OCI-M1 (cell line): ENCODE results near the gene FNDC3A.
"Not testable (repeated sequence)": the region's sequence is repeated elsewhere in the genome, so short reads cannot be mapped to it uniquely, and the experiment has no call there.

Source experiments
- DNase-seq: peaks from one replicate; lab custom pipeline; 2025; lab: John Stamatoyannopoulos, UW

FNDC3A gene

DNA sequence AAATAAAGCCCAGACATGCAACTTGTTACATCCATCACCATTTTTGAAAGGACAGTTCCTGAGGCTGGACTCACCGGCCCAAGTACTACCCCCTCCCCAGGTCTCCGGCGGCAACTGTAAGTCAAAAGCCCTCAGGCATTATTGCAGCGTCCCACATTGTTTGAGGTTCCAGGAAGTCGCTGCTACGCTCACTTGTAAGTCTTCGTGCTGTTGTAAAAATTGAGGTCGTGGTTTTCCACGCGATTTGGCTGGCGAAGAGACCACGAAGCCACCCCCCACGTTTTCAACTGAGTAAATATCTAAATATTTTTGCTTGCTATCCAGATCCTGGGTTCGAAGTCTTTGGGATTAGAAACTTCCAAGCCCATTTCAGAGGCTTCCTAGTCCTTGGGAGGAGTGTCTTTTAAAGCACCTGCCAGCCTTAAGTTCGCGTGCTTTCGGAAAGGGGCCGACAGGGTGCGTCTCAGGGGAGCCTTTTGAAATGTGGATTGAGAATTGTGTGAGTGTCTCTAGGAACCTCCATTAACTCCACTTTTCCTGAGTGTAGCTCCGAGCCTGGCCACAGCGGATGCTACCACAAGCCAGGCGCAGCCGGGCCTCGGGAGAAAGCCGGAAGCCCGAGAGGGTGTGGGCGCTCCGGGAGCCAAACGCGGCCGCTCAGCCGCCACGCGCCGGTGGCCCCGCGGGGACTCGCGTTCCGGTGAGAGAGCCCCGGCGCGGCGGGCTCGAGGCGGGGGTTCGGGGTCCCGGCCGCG lies 434 bp upstream of the FNDC3A start:
- peak; percentile 80 for DNase-seq

DNA sequence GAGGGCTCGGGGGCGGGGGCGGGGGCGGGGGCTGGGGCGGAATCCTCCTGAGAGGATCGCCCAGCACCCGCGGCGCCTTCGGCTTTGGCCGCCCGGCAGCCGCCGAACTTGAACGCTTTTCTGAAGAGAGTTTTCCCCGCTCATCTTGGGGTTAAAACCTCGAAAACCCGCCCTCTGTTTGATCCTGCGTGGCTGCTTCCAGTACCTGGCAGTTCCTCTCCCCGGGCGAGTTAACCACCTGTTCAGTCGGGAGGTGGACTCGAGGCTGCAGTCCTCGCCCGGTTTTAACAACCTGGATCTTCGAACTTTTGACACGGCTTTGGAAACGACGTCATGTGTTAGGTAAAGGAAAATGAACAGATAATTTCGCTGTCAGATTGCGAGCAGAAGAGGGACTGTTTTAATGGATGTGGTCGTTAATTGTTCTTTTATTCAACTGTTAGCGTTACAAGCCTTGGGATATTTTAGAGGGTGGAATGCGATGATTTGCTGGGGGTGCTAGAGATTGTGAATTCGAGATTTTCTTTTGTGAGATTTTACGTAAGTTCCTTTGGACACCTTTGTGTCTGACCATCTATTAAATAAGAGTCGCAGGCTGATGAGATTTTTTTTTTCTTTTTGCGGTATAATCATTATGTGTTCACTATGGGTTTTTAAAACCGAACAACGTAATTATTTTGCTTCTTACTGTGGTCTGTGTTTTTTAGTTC lies 1.0 kb downstream of the FNDC3A start:
- DNase-seq = no peak

DNA sequence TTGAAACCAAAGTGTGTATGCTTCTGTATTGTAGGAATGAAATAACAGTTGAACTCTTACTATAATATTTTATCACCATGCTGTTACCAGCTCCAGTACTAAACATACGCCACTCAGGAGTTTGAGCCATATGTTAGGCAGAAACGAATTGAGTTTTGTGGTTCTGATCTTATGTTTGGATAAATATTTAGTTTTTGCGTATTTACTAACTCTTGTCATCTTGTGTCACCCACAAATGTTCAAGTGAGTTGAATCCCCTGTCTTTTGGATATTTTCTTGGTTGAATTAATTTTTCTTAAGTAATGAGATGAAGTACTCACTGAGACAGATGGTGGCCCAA lies 1.5 kb downstream of the FNDC3A start:
- peak; percentile 64 for DNase-seq

DNA sequence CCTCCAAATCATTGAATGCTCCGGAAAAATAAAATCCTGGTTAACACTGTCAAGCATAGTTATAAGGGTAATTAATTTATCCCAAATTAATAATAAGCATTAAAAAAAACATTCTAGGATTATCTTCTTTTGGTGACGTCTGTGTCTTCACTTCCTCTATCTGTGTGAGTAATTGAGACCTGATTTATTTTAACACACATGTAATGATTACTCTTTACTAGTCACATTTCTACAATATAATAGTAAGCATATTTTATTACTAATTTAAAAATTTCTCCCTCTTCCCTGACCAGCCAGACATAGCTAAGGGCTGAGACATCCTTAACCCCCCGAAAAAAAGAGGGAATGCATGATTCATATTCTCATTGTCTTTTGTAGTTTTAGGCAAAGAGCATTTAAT lies 2.3 kb downstream of the FNDC3A start:
- DNase-seq = peak; percentile 48

DNA sequence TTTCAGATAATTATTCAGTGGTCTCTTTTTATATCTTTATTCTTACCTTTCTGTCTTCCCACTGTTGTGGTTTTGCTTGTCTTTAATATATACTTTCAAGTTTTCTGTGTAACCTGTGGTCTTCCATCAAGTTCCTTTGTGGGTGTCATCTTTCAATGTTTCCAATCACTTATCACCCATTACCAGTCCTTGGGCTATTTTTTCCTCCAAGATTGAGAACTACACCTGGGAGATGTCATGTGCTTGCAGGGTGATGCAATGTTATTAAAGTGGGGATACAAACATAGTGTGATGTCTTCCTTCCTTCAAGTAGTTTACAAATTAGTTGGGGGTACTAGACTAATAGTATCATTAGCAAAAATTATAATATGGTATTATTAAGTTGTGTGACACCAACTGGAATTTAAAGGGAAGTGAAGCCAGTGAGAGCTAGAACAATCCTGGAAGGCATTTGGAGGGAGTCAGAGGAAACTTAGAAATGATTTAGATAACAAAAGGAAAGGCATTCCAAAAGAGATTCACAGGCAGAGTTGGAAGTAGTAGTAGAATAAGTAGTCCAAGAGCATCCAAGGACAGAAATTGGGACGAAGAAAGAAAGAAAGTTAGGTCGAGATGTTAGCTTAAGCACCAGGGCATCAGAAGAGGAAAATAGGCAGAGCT lies 3.4 kb downstream of the FNDC3A start:
- peak; percentile 71 for DNase-seq

DNA sequence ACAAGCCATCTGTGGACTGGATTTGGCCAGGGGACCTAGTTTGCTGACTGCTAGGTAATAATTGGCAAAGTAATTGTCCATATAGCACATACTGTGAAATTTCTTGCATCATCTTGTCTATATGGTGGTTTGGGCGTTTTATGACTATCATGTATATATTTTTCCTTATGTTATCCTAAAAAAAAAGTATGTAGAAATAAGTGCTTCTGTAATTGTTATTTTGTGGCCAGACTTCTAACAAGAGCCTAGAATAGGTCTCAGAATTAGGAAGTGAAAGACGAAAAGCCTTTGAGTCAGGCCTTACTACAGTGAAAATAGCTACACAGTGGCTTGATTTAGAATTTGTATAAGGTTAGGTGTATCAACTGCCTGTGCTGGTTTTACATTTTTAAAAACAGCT lies 4.2 kb downstream of the FNDC3A start:
- peak; percentile 51 for DNase-seq

DNA sequence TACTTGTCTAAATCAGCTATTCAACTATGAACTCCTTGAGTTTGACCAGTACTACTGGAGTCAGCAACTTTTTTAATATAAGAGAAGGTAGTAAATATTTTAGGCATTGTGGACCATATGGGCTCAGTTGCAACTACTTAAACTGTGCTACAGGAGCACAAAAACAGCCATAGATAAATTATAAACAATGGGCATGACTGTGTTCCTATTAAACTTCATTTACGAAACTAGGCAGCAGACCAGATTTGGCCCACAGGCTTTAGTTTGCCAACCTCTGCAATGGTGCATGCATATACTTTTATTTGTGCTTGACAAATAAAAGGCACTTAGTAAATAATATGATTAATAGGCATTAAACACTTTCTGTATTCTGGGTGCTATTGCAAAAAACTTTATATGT lies 7.6 kb downstream of the FNDC3A start:
- DNase-seq = no peak

DNA sequence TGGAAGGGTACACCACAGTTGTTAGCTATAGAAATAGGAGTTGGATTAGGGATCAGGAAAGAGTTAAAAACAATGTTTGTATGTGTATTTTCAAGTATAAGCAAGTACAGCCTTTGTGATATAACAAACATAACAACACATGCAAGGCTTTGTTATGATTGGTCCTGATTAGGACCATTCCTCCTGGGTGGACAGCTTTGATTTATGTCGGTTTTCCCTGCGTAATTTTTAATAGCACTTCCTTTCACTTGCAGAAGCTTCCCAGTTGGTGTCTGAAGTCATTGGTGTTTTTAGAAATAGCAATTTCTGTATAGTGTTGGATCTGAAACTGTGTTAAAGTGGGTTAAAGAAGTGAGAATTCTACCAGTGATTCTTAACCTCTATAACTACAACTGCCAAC lies 10.0 kb downstream of the FNDC3A start:
- DNase-seq = no peak

DNA sequence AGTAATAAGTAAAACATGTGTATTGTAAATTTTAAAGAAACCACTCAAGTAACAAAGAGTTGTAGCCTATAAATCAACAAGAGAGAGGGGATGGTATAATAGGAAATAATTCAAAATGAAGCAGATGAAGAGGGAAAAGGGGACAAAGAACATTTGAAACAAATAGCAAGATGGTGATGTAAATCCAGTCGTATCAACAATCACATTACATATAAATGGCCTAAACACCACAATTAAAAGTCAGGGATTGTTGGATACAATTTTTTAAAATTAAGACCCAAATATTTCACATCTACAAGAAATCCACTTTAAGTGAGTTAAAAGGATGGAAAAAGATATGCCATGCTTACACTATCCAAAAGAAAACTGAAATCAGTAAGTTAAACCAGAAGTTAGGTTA lies 15.2 kb downstream of the FNDC3A start:
- DNase-seq = no peak

DNA sequence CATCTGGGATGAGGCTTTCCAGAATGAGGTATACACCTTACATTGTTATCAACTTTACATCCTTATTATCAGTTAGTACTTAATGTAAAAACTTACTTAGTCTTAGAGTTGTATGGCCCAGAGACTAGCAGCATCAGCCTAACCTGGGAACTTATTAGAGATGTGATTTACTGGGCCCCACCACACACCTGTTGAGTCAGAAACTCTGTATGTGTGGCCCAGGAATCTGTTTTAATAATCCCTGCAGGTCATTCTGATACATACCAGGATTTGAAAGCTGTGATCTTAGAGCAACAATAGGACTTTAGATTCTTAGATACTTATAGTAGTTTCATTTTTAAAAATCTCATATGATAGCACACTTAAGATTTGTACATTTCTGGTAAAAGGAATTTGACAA lies 17.4 kb downstream of the FNDC3A start:
- DNase-seq = no peak

DNA sequence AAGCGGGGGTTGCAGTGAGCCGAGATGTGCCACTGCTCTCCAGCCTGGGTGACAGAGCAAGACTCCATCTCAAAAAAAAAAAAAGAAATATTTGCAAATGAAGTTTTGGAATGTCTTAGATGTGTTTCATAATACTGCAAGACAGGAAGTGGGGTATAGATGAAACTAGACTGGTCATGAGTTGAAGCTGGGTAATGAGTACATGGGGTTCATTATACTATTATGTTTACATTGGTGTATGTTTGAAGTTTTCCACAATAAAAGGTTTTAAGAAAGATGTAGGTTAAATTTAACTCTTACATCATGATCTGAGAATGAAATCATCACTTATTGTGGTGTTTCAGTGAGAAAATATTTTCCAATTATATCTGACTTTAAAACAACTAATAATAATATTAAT lies 19.0 kb downstream of the FNDC3A start:
- no peak for DNase-seq

DNA sequence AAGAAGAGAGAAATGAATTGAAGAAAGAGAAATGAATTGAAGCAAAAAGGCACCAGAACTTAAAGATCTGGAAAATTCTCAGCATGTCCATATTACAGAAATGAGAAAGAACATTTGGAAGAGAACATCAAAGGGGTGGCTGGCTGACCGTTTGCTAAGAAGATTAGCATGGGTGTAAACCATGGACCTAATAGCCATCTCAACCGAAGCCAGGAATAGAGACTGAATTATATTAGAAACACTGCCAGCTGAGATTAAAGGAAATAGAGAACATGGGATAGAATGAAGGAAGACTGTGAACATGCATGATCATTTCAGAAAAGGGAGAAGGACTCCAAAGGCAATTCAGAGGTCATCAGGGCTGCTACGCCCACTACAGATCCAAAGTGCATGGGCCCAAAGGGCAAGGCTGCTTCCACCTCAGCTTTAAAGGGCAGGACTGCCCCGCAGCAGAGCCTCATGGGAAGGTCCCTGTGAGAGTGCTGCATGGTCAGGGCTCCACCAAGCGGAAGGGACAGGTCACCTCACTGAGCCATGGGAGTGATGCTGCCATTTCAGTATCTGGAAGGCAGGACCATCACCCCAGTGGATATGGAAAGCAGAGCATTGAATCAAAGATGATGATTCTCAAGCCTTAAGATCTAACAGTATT lies 23.1 kb downstream of the FNDC3A start:
- no peak for DNase-seq

DNA sequence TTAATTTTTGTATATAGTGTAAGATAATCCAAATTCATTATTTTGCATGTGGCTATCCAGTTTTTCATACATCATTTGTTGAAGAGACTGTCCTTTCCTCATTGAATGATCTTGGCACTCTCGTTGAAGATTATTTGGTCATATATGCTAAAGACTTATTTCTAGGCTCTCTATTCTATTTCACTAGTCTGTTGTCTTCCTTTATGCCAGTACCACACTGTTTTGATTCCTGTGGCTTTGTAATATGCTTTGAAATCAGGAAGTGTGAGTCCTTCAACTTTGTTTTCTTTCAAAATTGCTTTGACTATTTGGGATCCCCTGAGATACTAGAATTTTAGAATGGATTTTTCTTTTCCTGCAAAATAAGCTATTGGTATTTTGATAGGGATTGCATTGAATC lies 24.5 kb downstream of the FNDC3A start:
- DNase-seq = peak; percentile 15

DNA sequence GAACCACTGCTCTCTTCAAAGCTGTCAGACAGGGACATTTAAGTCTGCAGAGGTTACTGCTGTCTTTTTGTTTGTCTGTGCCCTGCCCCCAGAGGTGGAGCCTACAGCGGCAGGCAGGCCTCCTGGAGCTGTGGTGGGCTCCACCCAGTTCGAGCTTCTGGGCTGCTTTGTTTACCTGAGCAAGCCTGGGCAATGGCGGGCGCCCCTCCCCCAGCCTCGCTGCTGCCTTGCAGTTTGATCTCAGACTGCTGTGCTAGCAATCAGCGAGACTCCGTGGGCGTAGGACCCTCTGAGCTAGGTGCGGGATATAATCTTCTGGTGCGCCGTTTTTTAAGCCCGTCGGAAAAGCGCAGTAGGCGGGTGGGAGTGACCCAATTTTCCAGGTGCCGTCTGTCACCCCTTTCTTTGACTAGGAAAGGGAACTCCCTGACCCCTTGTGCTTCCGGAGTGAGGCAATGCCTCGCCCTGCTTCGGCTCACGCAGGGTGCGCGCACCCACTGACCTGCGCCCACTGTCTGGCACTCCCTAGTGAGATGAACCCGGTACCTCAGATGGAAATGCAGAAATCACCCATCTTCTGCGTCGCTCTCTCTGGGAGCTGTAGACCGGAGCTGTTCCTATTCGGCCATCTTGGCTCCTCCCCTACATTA lies 43.4 kb downstream of the FNDC3A start:
- DNase-seq = not testable (repeated sequence)

DNA sequence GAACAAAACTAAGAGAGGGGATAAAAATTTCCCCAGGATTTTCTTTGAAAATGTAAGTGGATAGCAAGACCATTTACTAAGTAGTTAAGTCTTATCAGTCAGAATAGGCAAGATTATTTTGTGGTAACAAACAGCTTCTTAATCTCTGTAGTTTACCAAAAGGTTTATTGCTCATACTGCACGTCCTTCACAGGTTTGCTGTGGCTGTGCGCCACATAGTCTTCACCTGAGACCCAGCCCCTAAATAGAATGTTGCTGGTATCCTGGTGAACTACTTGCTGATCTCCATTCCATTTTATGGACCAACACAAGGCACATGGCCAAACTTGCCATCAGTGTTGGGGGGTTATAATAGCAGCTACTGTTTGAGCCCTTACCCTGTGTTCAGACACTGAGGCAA lies 44.6 kb downstream of the FNDC3A start:
- DNase-seq = no peak

DNA sequence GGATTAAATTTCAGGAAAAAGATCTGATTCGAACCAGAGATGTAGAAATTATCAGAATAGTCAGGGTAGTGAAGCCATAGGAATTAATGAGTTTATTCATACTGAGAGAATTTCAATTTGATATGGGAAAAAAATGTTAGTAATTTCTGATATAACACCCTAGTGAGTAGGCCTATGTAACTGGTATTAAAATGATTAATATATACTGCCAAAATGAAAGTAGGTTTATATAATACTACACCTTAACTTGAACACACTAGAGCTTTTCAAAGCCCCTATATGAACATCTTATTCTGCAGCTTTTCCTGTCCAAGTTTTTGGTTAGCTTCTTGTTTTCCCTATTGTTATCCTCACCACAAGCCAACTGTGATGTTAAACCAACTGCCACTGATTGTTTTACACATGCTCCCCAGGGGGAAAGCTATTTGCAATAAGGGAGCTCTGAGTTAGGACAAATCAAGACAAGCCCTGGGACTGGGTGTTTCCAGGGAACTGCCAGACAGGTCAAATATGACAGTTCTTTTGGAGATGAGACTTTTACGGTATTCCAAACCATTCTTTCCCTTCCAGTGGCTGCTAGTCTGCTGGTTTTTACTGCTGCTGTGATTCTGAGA lies 45.3 kb downstream of the FNDC3A start:
- DNase-seq = no peak

DNA sequence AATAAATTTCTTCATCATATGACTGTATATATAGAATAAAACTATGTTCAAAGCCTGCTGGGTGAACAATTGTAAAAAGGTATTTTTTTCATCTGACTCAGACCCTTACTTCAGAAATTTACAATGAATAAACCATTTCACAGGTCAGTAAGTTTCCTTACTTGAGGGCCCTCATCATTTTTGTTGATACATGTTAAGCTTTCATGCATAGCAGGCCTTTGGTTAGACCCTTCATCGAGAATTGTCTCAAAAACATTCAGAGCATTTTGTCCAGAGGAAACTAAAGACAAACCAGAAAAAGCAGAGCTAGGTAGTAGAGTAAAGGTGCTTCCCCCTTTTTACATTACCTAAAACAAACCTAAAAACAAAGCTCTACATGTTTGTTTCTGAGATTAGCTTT lies 46.2 kb downstream of the FNDC3A start:
- no peak for DNase-seq

DNA sequence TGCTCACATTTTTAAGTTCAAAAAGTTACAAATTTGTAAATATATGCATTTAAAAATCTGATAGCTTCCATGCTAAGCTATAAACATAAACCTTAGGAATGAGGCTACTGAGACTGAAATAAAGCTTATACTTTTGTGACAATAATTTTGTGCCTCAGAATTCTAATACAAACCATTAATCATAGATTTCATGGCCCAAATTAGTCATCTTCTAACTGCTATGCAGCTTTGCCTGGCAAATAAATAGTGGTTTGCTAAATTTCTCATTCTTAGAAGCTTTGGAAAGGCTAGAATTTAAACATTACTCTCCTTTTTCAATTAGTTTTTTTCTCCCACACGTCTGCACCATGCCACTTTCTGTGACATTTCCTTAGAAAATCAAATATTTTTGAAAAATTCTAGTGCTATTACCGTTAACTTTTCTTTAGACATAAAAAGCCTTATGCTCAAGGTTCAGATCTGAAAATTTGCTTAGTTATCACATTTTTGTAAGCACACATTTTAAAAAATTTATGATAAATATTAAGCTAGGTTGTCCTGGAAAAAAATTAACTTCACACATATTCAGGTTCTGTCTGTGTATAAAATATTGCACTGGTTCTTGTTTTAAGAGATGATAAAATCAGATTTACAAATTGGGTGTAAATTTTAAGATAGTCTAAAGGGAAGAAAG lies 46.9 kb downstream of the FNDC3A start:
- DNase-seq = no peak

DNA sequence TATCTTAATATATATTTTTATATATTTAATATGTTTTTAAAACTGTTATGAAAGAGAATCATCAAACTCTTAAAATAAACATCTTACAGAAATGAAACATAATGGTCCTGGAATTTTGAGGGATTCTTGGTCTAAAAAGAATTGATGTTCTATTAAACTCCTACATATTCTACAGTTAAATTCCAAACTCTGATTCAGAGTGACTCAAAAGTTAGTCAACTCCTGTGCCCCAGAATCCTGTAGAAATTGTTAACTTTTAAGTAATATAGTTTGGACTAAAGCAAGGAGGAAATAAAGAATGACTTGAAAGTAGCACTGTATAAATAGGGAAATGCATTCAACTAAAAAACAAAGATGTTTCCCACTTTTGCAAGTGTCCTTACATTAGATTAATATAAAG lies 47.7 kb downstream of the FNDC3A start:
- no peak for DNase-seq

DNA sequence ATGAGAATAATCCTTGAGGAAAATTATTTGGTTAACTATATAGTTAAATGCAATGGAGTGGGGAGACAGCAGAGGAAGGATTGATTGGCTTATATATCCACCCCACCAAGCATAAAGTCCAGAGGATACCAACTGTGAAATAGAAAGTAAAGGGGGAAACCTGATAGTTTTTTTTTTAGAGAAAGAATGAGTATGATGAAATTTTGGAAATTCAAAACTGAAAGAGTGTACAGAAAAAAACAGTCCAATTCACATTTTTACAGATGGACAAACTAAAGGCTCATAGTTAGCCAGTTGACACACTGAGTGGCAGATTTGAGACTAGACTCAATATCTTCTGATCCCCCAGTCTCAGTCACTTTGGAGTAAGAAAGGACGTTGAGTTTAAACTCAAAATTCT lies 51.1 kb downstream of the FNDC3A start:
- DNase-seq = peak; percentile 38

DNA sequence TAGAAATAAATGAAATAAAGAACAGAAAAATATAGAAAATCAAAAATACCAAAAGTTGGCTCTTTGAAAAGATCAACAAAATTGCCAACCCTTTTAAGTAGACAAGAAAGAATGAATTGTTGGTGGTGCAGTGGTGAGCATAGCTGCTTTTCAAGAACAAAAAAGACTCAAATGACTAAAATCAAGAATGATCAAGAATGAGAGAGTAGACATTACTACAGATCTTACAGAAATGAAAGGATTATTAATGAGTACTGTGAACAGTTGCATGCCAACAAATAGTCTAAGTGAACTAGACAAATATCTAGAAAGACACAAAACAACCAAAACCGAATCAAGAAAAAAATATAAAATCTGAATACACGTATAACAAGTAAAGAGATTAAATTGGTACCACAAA lies 53.9 kb downstream of the FNDC3A start:
- no peak for DNase-seq
